GM23338 (cell line): ENCODE measurements around the gene IZUMO4. TPM values are rescaled to one million over a fixed set of nuclear protein-coding genes. Genes with fewer than 3 reads are reported as not detected.

Experiments
- ATAC-seq: fragments of 200-7000 bp; cut with Tn5 transposase; 3 replicates; pipeline ENCODE4 v1.9.1; 2020
- DNase-seq: peaks from one replicate; pipeline ENCODE4 v3.0.0-alpha.2; 2015; ENCODE audit warnings: low spot score
- H2AFZ ChIP-seq: fragments of 200-600 bp; sonication (generic); 2 replicates; pipeline ENCODE4 v1.8.0; 2016; ENCODE audit warnings: antibody characterized with exemption, mild to moderate bottlenecking, moderate library complexity
- H3F3A ChIP-seq: fragments of 200-600 bp; sonication (generic); replicated peaks from 2 replicates; pipeline ENCODE4 v1.8.0; 2017; ENCODE audit warnings: antibody characterized with exemption, mixed run types, low read depth
- H3K27ac ChIP-seq: fragments of 200-600 bp; sonication (generic); 2 replicates; pipeline ENCODE4 v1.6.1; 2016; ENCODE audit warnings: low read depth
- H3K27me3 ChIP-seq: fragments of 200-600 bp; sonication (generic); 2 replicates; pipeline ENCODE4 v1.8.0; 2016; ENCODE audit warnings: mild to moderate bottlenecking, mixed run types, moderate library complexity; ENCODE audit not compliant: insufficient read depth
- H3K36me3 ChIP-seq: fragments of 200-600 bp; sonication (generic); 2 replicates; pipeline ENCODE4 v1.8.0; 2016; ENCODE audit warnings: mild to moderate bottlenecking; ENCODE audit not compliant: insufficient read depth
- H3K4me1 ChIP-seq: fragments of 200-600 bp; sonication (generic); 2 replicates; pipeline ENCODE4 v1.8.0; 2016; ENCODE audit warnings: mild to moderate bottlenecking, moderate library complexity; ENCODE audit not compliant: insufficient read depth
- H3K4me2 ChIP-seq: fragments of 200-600 bp; sonication (generic); 2 replicates; pipeline ENCODE4 v1.7.1; 2017; ENCODE audit warnings: mixed run types
- H3K4me3 ChIP-seq: fragments of 200-600 bp; sonication (generic); 2 replicates; pipeline ENCODE4 v1.6.1; 2016; ENCODE audit warnings: mixed run types
- H3K79me2 ChIP-seq: fragments of 200-600 bp; sonication (generic); replicated peaks from 2 replicates; pipeline ENCODE4 v1.8.0; 2017; ENCODE audit warnings: mild to moderate bottlenecking; ENCODE audit not compliant: insufficient read depth
- H3K9me2 ChIP-seq: fragments of 200-600 bp; sonication (generic); 2 replicates; pipeline ENCODE4 v1.8.0; 2017; ENCODE audit not compliant: insufficient read depth
- H4K20me1 ChIP-seq: fragments of 200-600 bp; sonication (generic); replicated peaks from 2 replicates; pipeline ENCODE4 v1.8.0; 2017; ENCODE audit warnings: mild to moderate bottlenecking; ENCODE audit not compliant: insufficient read depth
- H3K27ac Mint-ChIP-seq: 2 replicates; pipeline ENCODE4 v1.8.0; 2020; ENCODE audit warnings: inconsistent platforms, mild to moderate bottlenecking, moderate library complexity, mixed read lengths
- H3K27me3 Mint-ChIP-seq: 3 replicates; pipeline ENCODE4 v1.8.0; 2022; ENCODE audit warnings: low read depth, mild to moderate bottlenecking, moderate library complexity, mixed read lengths, inconsistent platforms; ENCODE audit not compliant: insufficient read depth, poor library complexity
- H3K36me3 Mint-ChIP-seq: 3 replicates; pipeline ENCODE4 v1.8.0; 2021; ENCODE audit warnings: low read depth, mild to moderate bottlenecking, inconsistent platforms, moderate library complexity, mixed read lengths
- H3K4me1 Mint-ChIP-seq: 3 replicates; pipeline ENCODE4 v1.8.0; 2020; ENCODE audit warnings: mild to moderate bottlenecking, inconsistent platforms, mixed read lengths
- H3K4me3 Mint-ChIP-seq: 3 replicates; pipeline ENCODE4 v1.8.0; 2021; ENCODE audit warnings: moderate library complexity, mild to moderate bottlenecking, inconsistent platforms, mixed read lengths
- H3K9me3 Mint-ChIP-seq: 3 replicates; pipeline ENCODE4 v1.8.0; 2020; ENCODE audit warnings: moderate library complexity, mild to moderate bottlenecking, inconsistent platforms, mixed read lengths
- EZH2phosphoT487 ChIP-seq: fragments of 200-600 bp; sonication (generic); IDR thresholded peaks from one replicate; pipeline ENCODE4 v1.8.1; 2018; ENCODE audit warnings: antibody characterized with exemption; ENCODE audit not compliant: unreplicated experiment
- POLR2AphosphoS5 ChIP-seq: IDR thresholded peaks from 2 replicates; pipeline ENCODE4 v1.6.1; 2016; ENCODE audit warnings: antibody characterized with exemption, low read depth
- ZNF114 ChIP-seq: fragments of 250-450 bp; sonication (Bioruptor Pico); IDR thresholded peaks from 2 replicates; pipeline ENCODE4 v1.5.0; 2020; ENCODE audit warnings: mild to moderate bottlenecking, moderate library complexity
- polyA plus RNA-seq: library from polyadenylated mRNA; unstranded; fragments of >200 nt; fragmentation: Nextera tagmentation; extraction: Ambion mirVana; gene quantifications from 2 replicates; pipeline ENCODE4 v1.2.1, GENCODE V29; 2016
- total RNA-seq: library from RNA; depleted of rRNA; stranded (reverse); fragments of >200 nt; shearing (Covaris generic); gene quantifications from 2 replicates; pipeline ENCODE4 v1.2.3, GENCODE V29; 2014
- TF ChIP-seq, protein P1 (sequence below): fragments of 250-450 bp; sonication (Bioruptor Pico); IDR thresholded peaks from 2 replicates; pipeline ENCODE4 v1.5.0; 2020; ENCODE audit warnings: mild to moderate bottlenecking, moderate library complexity

IZUMO4 gene
- total and polyA plus RNA-seq, 2 experiments from 2014 or later: 0.57 to 2.2 TPM

DNA sequence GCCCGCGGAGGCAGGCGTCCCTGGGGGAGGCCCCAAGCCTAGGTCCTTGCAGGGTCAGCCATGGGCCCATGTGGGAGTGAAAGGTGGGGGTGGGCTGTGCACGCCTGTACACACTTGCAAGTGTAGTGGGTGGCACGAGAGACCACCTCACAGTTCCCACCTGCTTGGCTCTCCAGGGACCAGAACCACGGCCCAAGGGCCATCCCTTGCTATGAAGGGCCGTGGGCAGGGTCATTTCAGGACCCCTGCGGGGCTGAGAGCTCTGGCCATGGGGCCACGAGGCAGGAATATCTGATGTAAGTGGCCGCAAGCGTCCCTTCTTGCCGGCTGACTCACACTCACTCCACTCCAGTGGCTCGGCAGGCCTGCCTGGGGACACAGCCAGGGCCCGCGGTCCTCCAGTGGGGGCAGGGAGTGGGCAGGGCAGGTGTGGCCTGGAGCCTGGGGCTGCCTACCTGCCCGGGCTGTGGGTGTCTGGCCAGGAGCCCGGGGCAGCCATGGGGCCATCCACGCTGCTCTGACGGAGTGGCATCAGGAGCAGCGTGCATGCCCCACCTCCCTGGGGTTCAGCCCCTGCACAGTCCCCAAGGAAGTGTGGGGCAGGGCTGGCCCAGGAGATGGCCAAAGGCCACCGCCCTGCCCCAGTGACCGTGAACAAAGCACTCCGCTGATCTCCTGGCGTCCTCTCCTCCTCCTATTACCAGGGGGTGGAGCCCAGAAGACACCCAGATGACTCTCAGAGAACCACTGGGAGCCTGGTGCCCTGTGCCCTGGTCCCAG, 37.1 kb upstream of the IZUMO4 start (continued):
- TF ChIP-seq, protein P1, sequence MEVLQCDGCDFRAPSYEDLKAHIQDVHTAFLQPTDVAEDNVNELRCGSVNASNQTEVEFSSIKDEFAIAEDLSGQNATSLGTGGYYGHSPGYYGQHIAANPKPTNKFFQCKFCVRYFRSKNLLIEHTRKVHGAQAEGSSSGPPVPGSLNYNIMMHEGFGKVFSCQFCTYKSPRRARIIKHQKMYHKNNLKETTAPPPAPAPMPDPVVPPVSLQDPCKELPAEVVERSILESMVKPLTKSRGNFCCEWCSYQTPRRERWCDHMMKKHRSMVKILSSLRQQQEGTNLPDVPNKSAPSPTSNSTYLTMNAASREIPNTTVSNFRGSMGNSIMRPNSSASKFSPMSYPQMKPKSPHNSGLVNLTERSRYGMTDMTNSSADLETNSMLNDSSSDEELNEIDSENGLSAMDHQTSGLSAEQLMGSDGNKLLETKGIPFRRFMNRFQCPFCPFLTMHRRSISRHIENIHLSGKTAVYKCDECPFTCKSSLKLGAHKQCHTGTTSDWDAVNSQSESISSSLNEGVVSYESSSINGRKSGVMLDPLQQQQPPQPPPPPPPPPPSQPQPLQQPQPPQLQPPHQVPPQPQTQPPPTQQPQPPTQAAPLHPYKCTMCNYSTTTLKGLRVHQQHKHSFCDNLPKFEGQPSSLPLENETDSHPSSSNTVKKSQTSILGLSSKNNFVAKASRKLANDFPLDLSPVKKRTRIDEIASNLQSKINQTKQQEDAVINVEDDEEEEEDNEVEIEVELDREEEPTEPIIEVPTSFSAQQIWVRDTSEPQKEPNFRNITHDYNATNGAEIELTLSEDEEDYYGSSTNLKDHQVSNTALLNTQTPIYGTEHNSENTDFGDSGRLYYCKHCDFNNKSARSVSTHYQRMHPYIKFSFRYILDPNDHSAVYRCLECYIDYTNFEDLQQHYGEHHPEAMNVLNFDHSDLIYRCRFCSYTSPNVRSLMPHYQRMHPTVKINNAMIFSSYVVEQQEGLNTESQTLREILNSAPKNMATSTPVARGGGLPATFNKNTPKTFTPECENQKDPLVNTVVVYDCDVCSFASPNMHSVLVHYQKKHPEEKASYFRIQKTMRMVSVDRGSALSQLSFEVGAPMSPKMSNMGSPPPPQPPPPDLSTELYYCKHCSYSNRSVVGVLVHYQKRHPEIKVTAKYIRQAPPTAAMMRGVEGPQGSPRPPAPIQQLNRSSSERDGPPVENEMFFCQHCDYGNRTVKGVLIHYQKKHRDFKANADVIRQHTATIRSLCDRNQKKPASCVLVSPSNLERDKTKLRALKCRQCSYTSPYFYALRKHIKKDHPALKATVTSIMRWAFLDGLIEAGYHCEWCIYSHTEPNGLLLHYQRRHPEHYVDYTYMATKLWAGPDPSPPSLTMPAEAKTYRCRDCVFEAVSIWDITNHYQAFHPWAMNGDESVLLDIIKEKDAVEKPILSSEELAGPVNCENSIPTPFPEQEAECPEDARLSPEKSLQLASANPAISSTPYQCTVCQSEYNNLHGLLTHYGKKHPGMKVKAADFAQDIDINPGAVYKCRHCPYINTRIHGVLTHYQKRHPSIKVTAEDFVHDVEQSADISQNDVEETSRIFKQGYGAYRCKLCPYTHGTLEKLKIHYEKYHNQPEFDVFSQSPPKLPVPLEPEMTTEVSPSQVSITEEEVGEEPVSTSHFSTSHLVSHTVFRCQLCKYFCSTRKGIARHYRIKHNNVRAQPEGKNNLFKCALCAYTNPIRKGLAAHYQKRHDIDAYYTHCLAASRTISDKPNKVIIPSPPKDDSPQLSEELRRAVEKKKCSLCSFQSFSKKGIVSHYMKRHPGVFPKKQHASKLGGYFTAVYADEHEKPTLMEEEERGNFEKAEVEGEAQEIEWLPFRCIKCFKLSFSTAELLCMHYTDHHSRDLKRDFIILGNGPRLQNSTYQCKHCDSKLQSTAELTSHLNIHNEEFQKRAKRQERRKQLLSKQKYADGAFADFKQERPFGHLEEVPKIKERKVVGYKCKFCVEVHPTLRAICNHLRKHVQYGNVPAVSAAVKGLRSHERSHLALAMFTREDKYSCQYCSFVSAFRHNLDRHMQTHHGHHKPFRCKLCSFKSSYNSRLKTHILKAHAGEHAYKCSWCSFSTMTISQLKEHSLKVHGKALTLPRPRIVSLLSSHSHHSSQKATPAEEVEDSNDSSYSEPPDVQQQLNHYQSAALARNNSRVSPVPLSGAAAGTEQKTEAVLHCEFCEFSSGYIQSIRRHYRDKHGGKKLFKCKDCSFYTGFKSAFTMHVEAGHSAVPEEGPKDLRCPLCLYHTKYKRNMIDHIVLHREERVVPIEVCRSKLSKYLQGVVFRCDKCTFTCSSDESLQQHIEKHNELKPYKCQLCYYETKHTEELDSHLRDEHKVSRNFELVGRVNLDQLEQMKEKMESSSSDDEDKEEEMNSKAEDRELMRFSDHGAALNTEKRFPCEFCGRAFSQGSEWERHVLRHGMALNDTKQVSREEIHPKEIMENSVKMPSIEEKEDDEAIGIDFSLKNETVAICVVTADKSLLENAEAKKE (CRISPR knock-in tag): no peak
- TF ChIP-seq ZNF114 (no peak), POLR2AphosphoS5 (no peak; the same call in 1 of the 2 replicates), EZH2phosphoT487 (no peak)

DNA sequence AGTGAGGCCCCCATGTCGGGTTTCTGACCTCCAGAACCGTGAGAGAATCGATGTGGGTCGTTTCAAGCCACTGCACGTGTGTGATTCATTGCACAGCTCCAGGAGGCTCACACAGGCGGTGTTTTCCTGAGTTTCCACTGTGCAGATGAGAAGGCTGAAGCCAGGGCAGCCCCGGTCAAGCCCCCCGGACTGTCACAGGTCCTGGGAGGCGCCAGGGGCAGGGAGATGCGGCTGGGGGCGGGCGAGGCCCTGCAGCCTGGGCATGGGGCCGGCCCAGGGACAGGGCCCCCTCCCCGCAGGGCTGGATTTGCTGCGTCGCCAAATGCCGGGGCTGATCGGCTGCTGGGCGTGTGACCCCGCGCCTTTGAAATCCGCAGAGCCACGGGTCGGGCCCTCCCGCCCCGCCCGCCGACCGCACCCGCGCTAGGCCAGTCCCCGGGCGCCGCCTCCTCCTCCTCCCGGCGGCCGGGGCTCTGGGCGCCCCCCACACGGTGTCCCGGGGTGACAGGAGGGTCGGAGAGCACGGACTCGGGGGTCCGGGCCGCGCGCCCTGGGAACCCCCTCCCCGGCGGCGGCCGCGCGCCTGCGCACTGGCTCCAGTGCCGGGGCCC, 35.7 kb upstream of the IZUMO4 start:
- H3K27ac ChIP-seq: peak overlapping the region; percentile 84; the same call in 1 of the 2 replicates
- Mint-ChIP-seq H3K4me1 (peaks cover 24% of the 10 kb centered on the region), H3K4me3 (peak overlapping the region; percentile 84), H3K27me3 (peaks cover 8% of the 10 kb centered on the region), H3K36me3 (no peaks in the 10 kb centered on the region; the same call in 2 of the 3 replicates), H3K27ac (peak overlapping the region; percentile 96), H3K9me3 (no peaks in the 10 kb centered on the region)
- peak overlapping the region; percentile 83 for H3K4me3 ChIP-seq
- no peaks in the 10 kb centered on the region for H3K36me3 ChIP-seq
- DNase-seq (peak; percentile 74), ATAC-seq (peak; percentile 51)
- peaks cover 13% of the 10 kb centered on the region; the same call in 1 of the 2 replicates for H3F3A ChIP-seq
- no peak for TF ChIP-seq ZNF114
- TF ChIP-seq POLR2AphosphoS5: peak; percentile 10; the same call in 1 of the 2 replicates
- H4K20me1 ChIP-seq: no peaks in the 10 kb centered on the region
- peak overlapping the region; percentile 98 for H3K4me2 ChIP-seq
- peak overlapping the region; percentile 52; the same call in 1 of the 2 replicates for H2AFZ ChIP-seq
- H3K27me3 ChIP-seq: no peaks in the 10 kb centered on the region
- H3K79me2 ChIP-seq: no peaks in the 10 kb centered on the region
- H3K4me1 ChIP-seq: peaks cover 21% of the 10 kb centered on the region
- no peaks in the 10 kb centered on the region for H3K9me2 ChIP-seq
